HS-27A (cell line): ENCODE results near the gene ZNF580.

Experiments
- DNase-seq: peaks from one replicate; pipeline ENCODE4 v3.0.0-alpha.2; 2012; ENCODE audit warnings: low read depth, missing footprints

Gene ZNF580

DNA sequence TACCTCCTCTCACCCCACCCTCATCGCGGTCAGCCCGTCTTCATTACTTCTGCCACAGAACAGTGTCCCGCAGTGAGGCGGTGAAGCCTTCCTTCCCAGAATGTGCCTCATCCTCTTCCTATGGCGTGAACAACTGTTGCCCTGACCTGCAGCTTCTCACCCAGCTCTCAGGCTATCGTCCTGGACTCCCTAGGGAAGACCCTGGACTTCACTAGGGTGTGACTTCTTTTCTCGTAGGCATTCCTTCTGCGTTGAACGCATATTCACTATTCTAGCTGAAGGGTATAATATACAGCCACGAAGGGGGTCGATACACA, 34.4 kb upstream of the ZNF580 start:
- no peak for DNase-seq

DNA sequence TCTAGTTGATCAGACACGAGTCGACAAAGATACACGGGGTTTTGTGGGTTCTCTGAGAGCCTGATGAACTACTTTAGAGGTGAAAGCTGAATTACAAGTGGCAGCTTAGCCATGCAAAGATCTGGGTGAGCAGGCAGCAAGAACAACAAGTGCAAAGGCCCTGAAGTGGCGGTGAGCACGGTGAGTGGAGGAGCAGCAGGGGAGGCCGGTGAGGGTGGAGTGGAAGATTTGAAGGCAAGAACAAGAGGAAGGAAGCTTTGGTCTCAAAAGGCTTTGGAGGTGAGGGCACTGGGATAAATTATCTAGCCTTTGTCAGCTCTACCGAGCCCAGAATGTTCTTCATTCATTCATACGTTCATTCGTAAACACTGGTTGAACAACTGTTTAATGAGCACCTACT, 34.0 kb upstream of the ZNF580 start:
- no peak for DNase-seq

DNA sequence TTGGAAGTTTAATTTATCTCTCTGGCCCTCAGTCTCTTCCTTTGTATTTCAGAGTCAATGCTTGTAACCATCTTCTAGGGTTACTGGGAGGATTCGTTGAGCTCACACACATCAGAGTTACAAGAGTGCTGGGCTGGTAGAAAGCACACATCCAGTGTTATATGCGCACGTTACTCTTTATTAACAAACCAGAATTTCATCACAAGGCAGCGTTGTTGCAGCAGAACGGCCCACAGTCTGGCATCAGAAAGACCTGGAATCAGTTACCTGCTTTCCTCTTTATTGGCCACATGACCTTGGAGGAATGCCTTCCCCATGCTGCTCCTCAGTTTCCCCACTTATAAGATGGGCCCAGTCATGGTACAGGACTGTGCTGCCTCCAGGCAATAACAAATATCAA, 31.5 kb upstream of the ZNF580 start:
- DNase-seq, result no peak

DNA sequence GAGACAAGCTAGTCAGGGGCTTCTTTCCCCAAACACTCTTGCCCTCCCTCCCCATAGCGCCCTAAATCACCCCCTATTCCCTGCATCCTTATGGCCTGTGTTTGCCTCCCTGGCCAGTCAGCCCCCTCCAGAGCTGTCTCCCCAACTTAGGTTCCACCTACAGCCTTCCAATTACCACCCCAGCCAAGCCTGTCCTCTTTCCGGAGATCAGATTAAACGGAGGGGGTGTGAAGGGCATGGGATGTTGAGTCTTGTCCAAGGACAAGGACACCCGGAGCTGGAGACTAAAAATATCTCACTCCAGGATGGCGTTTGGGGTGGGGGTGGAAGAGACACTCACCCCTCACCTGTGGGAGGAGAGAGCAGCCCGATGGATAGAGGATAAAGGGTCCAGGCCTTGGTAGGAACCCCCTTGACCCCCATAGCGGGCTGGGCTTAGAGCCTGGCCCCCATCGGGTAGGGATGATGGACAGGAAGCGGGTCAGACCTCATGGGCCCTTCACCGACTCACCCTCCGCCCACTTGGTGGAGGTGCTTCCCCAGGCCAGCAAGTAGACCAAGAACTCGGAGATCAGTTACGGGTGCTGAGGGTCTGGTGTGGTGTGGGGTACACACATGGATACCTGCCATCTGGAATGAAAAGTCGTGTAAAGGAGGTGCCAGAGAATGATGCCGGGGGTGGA, 29.4 kb upstream of the ZNF580 start:
- no peak for DNase-seq

DNA sequence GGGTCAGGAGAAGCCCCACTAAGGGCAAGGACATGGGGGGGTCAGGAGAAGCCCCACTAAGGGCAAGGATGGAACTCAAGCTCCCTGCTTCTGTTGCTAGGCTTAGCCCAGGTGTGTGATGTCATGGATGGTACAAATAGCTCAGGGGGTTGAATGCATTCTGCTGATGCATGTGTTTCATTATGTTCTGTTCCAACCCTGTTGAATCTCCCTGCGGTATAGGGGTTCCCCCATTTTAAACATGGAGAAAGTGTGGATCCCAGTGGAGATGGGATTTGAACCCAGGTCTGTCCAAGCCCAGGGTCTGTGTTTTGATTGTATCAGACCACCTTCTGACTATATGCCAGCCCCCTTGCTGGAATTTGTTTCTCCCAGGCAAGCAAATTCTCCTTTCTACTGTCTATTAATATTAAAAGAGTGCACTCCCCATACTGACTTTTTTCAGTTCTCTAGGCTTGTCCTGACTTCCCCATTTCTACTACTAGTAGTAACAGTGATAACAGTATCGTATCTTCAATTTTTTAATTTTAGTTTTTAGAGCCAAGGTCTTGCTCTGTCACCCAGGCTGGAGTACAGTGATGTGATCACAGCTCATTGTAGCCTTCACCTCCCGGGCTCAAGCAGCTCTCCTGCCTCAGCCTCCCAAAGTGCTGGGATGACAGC, 28.7 kb upstream of the ZNF580 start:
- no peak for DNase-seq

DNA sequence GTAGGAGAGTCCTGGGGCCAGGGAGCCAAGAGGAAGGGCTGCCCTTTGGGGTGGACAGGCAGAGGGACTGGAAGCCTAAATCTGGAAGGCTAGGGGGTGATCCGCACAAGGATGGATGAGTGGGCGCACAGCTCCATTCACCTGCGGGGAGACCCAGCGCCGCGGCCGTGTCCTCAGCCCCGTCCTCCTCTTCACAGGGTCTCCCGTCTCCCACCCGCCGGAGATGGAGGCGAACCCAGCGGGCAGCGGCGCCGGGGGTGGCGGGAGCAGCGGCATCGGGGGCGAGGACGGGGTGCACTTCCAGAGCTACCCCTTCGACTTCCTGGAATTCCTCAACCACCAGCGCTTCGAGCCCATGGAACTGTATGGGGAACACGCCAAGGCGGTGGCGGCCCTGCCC, 27.4 kb upstream of the ZNF580 start:
- no peak for DNase-seq

DNA sequence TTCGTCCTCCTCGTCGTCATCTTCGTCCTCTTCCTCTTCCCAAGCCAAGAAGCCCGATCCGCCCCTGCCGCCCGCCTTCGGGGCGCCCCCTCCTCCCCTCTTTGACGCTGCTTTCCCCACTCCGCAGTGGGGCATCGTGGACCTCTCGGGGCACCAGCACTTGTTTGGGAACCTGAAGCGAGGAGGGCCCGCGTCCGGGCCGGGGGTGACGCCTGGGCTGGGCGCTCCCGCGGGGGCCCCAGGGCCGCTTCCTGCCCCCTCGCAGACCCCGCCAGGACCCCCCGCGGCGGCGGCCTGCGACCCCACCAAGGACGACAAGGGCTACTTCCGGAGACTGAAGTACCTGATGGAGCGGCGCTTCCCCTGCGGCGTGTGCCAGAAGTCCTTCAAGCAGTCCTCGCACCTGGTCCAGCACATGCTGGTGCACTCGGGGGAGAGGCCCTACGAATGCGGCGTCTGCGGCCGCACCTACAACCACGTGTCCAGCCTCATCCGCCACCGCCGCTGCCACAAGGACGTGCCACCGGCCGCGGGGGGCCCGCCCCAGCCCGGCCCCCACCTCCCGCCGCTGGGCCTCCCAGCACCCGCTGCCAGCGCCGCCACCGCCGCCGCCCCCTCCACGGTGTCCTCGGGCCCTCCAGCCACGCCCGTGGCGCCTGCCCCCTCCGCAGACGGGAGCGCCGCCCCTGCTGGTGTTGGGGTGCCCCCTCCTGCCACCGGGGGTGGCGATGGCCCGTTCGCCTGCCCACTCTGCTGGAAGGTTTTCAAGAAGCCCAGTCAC, 26.7 kb upstream of the ZNF580 start:
- DNase-seq, result no peak

DNA sequence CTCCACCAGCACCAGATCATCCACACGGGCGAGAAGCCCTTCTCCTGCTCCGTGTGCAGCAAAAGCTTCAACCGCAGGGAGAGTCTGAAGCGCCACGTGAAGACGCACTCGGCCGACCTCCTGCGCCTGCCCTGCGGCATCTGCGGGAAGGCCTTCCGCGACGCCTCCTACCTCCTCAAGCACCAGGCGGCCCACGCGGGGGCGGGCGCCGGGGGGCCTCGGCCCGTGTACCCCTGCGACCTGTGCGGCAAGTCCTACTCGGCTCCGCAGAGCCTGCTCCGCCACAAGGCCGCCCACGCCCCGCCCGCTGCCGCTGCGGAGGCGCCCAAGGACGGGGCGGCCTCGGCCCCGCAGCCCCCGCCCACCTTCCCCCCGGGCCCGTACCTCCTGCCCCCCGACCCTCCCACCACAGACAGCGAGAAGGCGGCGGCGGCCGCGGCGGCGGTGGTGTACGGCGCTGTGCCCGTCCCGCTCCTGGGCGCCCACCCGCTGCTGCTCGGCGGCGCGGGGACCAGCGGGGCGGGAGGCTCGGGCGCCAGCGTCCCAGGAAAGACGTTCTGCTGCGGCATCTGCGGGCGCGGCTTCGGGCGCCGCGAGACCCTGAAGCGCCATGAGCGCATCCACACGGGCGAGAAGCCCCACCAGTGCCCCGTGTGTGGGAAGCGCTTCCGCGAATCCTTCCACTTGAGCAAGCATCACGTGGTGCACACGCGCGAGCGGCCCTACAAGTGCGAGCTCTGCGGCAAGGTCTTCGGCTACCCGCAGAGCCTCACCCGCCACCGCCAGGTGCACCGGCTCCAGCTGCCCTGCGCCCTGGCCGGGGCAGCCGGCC, 25.9 kb upstream of the ZNF580 start:
- no peak for DNase-seq

DNA sequence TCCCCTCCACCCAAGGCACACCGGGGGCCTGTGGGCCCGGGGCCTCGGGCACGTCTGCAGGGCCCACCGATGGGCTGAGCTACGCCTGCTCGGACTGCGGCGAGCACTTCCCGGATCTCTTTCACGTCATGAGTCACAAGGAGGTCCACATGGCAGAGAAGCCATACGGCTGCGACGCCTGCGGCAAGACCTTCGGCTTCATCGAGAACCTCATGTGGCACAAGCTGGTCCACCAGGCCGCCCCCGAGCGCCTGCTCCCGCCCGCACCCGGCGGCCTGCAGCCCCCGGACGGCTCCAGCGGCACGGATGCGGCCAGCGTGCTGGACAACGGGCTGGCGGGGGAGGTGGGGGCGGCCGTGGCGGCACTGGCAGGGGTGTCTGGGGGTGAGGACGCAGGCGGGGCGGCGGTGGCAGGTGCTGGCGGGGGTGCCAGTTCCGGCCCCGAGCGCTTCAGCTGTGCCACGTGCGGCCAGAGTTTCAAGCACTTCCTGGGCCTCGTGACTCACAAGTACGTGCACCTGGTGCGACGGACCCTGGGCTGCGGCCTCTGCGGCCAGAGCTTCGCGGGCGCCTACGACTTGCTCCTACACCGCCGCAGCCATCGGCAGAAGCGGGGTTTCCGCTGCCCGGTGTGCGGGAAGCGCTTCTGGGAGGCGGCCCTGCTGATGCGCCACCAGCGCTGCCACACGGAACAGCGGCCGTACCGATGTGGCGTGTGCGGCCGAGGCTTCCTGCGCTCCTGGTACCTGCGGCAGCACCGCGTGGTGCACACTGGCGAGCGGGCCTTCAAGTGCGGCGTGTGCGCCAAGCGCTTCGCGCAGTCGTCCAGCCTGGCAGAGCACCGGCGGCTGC, 25.0 kb upstream of the ZNF580 start:
- no peak for DNase-seq

DNA sequence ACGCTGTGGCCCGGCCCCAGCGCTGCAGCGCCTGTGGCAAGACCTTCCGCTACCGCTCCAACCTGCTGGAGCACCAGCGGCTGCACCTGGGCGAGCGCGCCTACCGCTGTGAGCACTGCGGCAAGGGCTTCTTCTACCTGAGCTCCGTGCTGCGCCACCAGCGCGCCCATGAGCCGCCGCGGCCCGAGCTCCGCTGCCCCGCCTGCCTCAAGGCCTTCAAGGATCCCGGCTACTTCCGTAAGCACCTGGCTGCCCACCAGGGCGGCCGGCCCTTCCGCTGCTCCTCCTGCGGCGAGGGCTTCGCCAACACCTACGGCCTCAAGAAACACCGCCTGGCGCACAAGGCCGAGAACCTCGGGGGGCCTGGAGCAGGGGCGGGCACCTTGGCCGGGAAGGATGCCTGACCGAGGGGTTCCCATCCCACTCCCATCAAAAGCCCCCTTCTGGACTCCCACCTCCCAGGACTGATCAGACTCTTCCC, 24.4 kb upstream of the ZNF580 start:
- no peak for DNase-seq

DNA sequence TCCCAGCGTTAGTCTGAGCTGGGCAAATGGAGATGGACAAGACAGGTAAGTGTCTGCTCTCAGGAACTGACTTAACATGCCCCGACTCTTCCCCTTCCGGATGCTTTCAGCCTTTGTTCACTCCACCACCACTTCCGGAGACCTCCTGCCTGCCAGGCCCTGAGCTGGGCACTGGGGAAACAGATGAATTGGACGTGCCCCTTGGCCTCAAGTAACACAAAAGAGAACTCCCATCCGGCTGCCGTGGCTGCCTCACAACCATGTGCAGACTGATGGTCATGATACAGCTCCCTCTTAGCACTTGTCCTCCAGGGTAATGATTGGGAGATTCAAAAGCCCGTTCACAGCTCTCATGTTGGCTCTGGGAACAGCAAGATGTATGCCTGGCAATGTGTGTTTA, 23.4 kb upstream of the ZNF580 start:
- DNase-seq, result no peak

DNA sequence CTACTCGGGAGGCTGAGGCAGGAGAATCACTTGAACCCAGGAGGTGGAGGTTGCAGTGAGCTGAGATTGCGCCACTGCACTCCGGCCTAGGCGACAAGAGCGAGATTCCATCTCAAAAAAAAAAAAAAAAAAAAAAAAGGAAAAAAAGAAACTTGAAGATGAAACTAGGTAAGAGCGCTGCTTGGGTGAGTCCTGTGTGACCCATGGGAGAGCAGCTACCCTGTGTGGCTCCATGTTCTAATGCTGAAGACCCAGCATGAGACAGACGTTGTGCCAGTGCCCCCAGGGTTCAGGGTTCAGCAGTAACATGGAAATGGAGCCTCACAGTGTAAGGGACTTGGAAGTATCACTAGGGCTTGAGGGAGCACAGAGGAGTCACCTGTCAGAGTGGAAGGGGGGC, 22.4 kb upstream of the ZNF580 start:
- DNase-seq, result no peak

DNA sequence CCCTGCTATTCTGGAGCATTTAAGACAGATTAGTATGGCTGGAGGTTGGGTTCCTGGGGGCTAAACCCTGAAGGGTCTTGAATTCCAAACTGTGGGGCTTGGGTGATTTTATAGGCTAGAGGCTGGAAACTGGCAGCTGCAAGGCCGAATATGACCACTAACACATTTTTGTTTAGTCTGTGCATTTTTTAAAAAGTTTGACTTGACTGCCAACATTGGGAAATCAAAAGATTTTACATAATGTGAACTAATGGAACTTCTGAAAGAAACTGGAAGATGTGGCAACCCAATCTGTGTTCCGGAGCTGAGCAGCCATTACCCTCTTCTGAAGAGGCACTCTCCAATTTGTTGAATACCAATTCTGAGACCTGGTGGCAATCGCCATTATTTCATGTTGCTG, 21.5 kb upstream of the ZNF580 start:
- DNase-seq, result no peak

DNA sequence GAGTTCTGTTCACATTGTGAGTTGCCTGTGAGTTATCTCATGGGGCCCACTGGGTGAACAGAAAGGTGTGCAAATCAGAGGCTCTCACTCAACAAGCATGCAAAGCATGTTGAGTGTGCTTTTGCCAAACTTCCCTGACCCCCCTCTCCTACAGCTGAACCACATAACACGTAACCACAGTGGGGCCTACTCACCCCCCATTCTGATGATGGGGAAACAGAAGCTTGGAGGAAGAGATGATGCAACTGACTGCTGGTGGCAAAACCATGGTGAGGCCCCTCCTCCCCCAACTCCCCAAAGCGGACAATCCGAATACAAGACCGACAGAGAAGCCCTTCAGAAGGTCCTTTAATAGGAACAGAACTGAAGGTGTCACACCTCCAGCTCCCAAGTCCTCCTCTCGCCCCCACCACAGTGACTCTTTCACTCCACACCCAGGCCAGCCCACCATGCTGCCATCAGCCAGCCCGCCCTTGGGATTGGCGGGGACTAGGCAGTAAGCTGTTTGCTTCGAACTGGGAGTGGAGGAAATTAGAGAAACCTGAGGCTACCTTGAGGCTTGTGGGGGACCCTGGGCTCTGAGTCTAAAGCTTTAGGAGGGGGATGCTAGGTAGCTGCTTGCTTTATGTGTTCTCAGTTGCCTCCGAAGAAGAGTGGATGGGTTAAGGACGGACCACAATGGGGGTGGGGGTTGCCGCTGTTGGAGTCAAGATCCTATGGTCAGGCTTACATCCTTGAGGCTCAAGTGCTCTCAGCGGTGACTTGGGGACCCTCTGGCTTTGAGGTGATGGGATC, 20.2 kb upstream of the ZNF580 start:
- no peak for DNase-seq

DNA sequence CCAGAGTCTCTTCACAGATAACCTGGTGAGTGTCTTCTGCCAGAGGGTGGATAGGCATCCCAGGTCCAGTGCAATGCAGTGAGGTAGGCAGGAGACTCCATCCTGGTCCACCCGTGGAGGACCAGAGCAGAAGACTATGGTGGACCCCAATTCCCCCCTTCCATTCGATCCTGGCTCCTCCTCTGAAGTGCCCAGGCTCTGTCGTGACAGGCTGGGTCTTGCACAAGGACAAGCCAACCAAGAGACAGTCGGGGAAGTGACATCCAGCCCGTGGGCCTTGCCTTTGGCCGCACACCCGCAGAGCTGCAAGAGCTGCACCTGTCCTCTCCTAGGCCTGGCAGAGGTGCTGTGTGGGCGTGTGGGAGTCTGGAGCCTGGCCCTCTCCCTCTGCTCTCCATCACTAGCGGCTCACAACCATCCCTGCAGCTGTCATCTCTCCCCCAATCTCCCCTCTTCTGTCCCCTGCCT, 19.6 kb upstream of the ZNF580 start:
- no peak for DNase-seq

DNA sequence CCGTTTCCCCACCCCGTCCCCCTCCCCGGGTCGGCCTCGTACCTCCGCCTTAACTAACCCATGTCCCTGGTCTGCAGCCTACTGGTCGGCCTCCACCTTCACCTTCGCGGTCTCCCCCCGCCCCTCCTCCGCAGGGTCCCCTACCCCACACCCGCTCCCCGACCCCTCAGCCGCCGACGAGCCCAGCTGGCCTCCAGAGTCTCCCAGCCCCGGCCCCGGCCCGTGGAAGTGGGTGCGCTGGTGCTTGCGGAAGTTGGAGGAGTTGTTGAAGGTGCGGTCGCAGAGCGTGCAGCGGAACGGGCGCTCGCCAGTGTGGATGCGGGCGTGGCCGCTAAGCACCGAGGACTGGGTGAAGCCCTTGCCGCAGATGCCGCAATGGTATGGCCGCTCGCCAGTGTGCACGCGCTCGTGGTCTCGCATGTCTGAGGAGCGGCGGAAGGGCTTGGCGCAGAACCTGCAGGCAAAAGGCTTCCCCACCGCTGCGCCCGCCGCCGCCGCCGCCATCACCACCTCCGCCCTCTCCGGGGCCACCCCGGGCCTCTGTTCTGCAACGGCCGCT, 19.1 kb upstream of the ZNF580 start:
- DNase-seq, result no peak

DNA sequence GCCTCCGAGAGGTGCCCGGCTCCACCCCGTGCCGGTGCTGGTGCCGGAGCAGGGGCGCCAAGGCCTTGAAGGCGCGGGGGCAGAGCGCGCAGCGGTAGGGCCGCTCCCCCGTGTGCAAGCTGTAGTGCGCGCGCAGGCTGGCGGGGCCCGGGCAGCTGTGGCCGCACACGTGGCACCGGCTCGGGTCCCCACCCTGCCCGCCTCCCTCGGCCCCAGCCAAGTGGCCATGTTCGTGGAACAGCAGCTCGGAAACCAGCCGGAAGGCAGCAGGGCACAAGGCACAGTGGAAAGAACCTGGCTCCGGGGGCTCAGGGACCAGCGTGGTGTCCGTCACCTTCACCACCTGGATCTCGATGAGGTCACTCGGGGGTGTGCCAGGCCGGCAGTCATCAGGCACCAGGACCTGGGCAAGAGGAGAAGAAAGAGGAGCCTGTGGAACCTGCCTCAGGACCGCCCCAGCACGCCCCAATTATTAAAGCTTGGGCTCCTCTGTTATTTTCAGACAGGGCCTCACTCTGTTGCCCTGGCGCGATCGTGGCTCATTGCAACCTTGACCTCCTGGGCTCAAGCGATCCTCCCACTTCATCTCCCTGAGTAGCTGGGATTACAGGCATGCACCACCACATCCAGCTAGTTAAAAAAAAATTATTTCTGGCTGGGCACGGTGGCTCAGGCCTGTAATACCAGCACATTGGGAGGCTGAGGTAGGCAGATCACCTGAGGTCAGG, 18.4 kb upstream of the ZNF580 start:
- DNase-seq, result no peak

DNA sequence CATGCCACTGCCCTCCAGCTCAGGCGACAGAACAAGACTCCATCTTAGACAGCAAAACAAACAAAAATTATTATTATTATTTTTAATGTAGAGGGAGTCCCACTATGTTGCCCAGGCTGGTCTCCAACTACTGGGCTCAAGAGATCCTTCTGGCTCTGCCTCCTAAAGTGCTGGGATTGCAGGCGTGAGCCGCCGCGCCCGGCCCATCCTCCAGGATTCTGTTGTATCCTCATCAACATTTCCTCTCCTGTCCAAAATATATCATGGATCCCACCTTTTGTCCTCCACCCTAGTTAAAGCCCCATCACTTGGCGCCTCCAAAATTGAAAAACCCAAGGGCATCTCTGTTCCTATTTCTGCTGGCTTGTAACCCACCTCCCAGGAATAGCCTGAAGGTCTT, 17.7 kb upstream of the ZNF580 start:
- no peak for DNase-seq

DNA sequence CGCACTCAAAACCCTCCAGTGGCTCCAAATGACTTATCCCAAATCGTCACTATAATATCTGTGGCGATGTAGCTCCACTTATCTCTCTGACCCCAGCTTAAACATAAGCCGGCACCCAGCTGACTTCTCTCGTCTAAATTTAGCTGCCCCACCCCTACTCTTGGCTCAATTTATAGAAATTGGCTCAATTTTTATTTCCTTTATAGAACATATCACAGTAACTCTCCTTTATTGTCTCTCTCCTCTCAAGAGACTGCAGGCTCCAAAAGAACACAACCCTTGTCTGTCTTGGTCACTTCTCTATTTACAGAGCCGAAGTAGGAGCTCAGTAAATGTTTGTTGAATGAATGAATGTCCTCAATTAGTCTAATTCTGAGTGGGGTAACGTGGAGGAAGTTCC, 17.2 kb upstream of the ZNF580 start:
- DNase-seq, result no peak
